ENCODE measurements around the gene RRP9.

GRCh38 chr3:51946796-51947195 is 5.1 kb upstream of the RRP9 start:
- no peak for TF ChIP-seq POLR2A (IDR thresholded peaks at IDR 0.05; ENCODE audit: low read depth, low read length)
- TF ChIP-seq TAF1 (IDR thresholded peaks at IDR 0.05; ENCODE audit: low read depth, low read length), result no peak
- TF ChIP-seq POLR2AphosphoS5 (IDR thresholded peaks at IDR 0.05; ENCODE audit: low read depth, low read length), result no peak
- no peak for TF ChIP-seq SPI1 (IDR thresholded peaks at IDR 0.05; ENCODE audit: low read depth, low read length)
- TF ChIP-seq PAX5 (IDR thresholded peaks at IDR 0.05; ENCODE audit: insufficient read depth, low read length, severe bottlenecking), result no peak
- TF ChIP-seq POU2F2 (IDR thresholded peaks at IDR 0.05; ENCODE audit: low read depth, low read length), result no peak
